ENCODE results near the gene TMEM145.

GRCh38 chr19:42333018-42333417 lies 19.9 kb downstream of the TMEM145 start:
- TF ChIP-seq, protein P1, sequence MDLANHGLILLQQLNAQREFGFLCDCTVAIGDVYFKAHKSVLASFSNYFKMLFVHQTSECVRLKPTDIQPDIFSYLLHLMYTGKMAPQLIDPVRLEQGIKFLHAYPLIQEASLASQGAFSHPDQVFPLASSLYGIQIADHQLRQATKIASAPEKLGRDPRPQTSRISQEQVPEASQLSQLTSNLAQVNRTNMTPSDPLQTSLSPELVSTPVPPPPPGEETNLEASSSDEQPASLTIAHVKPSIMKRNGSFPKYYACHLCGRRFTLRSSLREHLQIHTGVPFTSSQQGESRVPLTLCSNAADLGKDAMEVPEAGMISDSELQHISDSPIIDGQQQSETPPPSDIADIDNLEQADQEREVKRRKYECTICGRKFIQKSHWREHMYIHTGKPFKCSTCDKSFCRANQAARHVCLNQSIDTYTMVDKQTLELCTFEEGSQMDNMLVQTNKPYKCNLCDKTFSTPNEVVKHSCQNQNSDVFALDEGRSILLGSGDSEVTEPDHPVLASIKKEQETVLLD (IDR thresholded peaks at IDR 0.05): no peak
- TF ChIP-seq ZBTB1 (CRISPR knock-in tag; IDR thresholded peaks at IDR 0.05; ENCODE audit: borderline replicate concordance, low read depth) (no peak), ZNF3 (CRISPR knock-in tag; IDR thresholded peaks at IDR 0.05) (no peak), TSHZ1 (CRISPR knock-in tag; IDR thresholded peaks at IDR 0.05) (no peak), SMAD4 (CRISPR knock-in tag; conservative IDR thresholded peaks at IDR 0.05) (no peak), EZH2 (IDR thresholded peaks at IDR 0.05; ENCODE audit: borderline replicate concordance, low read depth, low read length) (no peak), ATF3 (IDR thresholded peaks at IDR 0.05) (no peak), ATF3 (CRISPR knock-in tag; conservative IDR thresholded peaks at IDR 0.05) (no peak), MCM2 (IDR thresholded peaks at IDR 0.05; ENCODE audit: low read depth) (no peak)
- TF ChIP-seq, protein P2, sequence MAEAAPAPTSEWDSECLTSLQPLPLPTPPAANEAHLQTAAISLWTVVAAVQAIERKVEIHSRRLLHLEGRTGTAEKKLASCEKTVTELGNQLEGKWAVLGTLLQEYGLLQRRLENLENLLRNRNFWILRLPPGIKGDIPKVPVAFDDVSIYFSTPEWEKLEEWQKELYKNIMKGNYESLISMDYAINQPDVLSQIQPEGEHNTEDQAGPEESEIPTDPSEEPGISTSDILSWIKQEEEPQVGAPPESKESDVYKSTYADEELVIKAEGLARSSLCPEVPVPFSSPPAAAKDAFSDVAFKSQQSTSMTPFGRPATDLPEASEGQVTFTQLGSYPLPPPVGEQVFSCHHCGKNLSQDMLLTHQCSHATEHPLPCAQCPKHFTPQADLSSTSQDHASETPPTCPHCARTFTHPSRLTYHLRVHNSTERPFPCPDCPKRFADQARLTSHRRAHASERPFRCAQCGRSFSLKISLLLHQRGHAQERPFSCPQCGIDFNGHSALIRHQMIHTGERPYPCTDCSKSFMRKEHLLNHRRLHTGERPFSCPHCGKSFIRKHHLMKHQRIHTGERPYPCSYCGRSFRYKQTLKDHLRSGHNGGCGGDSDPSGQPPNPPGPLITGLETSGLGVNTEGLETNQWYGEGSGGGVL (CRISPR knock-in tag; IDR thresholded peaks at IDR 0.05): no peak

Measured in K562 (cell line).